OCI-LY3 (cell line): Measurements from ENCODE around the gene DRC1.

Experiments used
- H2AFZ ChIP-seq: fragments of 200-600, 300-600 bp; shearing (Covaris generic); 2 replicates; pipeline ENCODE4 v1.6.0; 2014; ENCODE audit warnings: antibody characterized with exemption, low read depth, low read length
- H3K27ac ChIP-seq: fragments of 200-600, 300-600 bp; sonication (generic); 2 replicates; pipeline ENCODE4 v1.5.1; 2014; ENCODE audit warnings: mild to moderate bottlenecking, low read length, moderate library complexity, mixed read lengths
- H3K27me3 ChIP-seq: fragments of 200-600, 300-600 bp; sonication (generic); 2 replicates; pipeline ENCODE4 v1.6.1; 2014; ENCODE audit warnings: low read depth, low read length, mixed read lengths
- H3K36me3 ChIP-seq: fragments of 200-600, 300-600 bp; sonication (generic); replicated peaks from 2 replicates; pipeline ENCODE3; 2014; ENCODE audit warnings: low read depth, low read length, mixed read lengths
- H3K4me1 ChIP-seq: fragments of 300-600, 200-600 bp; sonication (generic); 2 replicates; pipeline ENCODE4 v1.6.1; 2014; ENCODE audit warnings: low read length, mixed read lengths
- H3K4me2 ChIP-seq: fragments of 200-600, 300-600 bp; sonication (generic); 2 replicates; pipeline ENCODE4 v1.6.1; 2014; ENCODE audit warnings: low read length, mixed read lengths
- H3K4me3 ChIP-seq: fragments of 300-600, 200-600 bp; sonication (generic); 2 replicates; pipeline ENCODE4 v1.5.1; 2014; ENCODE audit warnings: antibody characterized with exemption, mild to moderate bottlenecking, low read length, moderate library complexity
- H3K79me2 ChIP-seq: fragments of 300-600, 200-600 bp; shearing (Covaris generic); 2 replicates; pipeline ENCODE4 v1.6.1; 2014; ENCODE audit warnings: mild to moderate bottlenecking, low read length, mixed read lengths
- H3K9ac ChIP-seq: fragments of 300-600, 200-600 bp; shearing (Covaris generic); 2 replicates; pipeline ENCODE4 v1.6.0; 2014; ENCODE audit warnings: mild to moderate bottlenecking, low read length, moderate library complexity
- H3K9me3 ChIP-seq: fragments of 200-600, 300-600 bp; shearing (Covaris generic); 2 replicates; pipeline ENCODE4 v1.6.1; 2014; ENCODE audit warnings: low read length, mixed read lengths; ENCODE audit not compliant: insufficient read depth
- H4K20me1 ChIP-seq: fragments of 200-600, 300-600 bp; sonication (generic); 2 replicates; pipeline ENCODE4 v1.6.1; 2016; ENCODE audit warnings: low read length, mixed read lengths; ENCODE audit not compliant: insufficient read depth
- EZH2phosphoT487 ChIP-seq: fragments of 200-600 bp; shearing (Covaris generic); IDR thresholded peaks from 2 replicates; pipeline ENCODE4 v1.6.1; 2018; ENCODE audit warnings: antibody characterized with exemption, mixed run types, low read depth
- TF ChIP-seq, protein P1 (sequence below): fragments of 200-600, 300-600 bp; sonication (generic); IDR thresholded peaks from 2 replicates; pipeline ENCODE4 v1.5.1; 2014; ENCODE audit warnings: antibody characterized with exemption, low read length, low read depth

DRC1 gene

DNA sequence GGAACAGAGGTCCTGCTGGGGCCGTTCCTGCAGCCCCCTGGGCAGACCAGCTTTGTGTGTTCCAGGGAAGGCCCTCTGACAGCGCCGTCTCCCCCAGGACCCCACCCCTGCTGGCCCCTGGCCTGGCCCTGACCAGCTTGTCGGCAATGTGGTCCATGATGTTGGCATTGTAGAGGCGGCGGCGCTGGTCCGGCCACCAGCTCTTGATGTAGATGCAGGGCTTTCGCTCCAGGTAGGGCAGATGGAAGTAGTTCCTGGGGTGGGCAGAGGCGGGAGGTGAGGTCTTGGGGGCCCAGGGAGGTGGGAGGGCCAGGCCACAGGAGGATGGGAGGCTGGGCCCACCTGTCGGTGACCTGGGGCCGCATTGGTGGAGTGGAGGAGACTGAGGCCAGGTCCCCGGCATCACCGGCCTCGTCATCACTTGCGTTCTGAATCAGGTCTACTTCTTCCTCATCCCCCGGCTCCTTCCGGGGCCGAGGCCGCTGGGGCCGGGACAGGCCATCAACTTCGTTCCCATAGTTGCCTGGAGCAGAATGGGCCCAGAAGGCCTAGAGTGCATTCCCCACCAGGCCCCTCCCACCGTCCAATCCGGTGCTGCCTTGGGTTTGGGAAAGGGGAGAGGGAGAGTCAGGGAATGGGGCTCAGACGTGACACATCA is 77.5 kb downstream of the DRC1 start:
- H3K36me3 ChIP-seq, result no peaks in the 10 kb centered on the region
- no peak overlapping the region for H3K4me2 ChIP-seq
- H3K79me2 ChIP-seq, result no peaks in the 10 kb centered on the region
- no peak overlapping the region for H3K27ac ChIP-seq
- H3K9ac ChIP-seq, result no peak overlapping the region
- H2AFZ ChIP-seq, result no peak overlapping the region
- no peak overlapping the region for H3K4me3 ChIP-seq
- H3K9me3 ChIP-seq, result no peaks in the 10 kb centered on the region
- H3K27me3 ChIP-seq, result no peaks in the 10 kb centered on the region
- no peak for TF ChIP-seq EZH2phosphoT487
- TF ChIP-seq, protein P1, sequence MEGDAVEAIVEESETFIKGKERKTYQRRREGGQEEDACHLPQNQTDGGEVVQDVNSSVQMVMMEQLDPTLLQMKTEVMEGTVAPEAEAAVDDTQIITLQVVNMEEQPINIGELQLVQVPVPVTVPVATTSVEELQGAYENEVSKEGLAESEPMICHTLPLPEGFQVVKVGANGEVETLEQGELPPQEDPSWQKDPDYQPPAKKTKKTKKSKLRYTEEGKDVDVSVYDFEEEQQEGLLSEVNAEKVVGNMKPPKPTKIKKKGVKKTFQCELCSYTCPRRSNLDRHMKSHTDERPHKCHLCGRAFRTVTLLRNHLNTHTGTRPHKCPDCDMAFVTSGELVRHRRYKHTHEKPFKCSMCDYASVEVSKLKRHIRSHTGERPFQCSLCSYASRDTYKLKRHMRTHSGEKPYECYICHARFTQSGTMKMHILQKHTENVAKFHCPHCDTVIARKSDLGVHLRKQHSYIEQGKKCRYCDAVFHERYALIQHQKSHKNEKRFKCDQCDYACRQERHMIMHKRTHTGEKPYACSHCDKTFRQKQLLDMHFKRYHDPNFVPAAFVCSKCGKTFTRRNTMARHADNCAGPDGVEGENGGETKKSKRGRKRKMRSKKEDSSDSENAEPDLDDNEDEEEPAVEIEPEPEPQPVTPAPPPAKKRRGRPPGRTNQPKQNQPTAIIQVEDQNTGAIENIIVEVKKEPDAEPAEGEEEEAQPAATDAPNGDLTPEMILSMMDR, result no peak
- H3K4me1 ChIP-seq, result no peaks in the 10 kb centered on the region
- H4K20me1 ChIP-seq, result no peaks in the 10 kb centered on the region

DNA sequence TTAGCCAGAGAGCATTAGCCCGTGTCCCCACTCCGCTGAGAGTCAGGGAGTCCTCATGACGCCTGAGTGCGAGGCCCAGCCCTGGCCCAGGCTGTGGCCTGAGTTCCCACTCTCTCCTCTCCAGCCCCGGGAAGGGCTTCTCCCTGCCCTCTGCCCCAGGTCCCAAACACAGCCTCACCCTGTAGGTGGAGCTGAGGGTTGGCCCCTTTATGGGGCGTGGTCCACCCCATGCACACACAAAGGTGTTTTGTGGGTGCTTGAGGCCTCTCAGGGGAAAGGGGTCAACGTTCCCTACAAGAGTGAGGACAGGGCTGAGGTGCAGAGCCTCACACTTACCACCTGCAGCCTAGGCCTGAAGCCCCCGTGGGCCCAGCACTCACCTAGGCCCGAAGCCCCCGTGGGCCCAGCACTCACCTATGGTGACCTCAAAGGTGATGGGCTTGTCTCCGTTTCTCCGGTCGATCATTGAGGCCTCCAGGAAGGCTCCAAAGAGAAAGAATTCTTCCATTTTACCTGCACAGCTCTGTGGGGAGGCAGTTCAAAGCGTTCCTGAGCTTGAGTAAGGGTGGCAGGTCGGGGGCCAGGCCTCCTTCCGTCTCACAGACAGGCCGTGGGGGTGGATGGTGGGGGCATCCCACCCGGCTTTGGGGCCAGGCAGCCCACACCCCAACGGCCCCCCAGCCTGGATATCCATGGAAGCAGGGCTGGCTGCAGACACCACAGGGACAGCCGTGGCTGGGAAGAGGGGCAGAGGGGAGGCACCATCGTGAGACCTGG is 78.3 kb downstream of the DRC1 start:
- Histone ChIP-seq H3K4me3 (no peak overlapping the region), H3K79me2 (no peaks in the 10 kb centered on the region), H3K27me3 (no peaks in the 10 kb centered on the region), H3K27ac (no peak overlapping the region), H2AFZ (no peak overlapping the region), H3K4me2 (no peak overlapping the region), H3K9ac (no peak overlapping the region), H4K20me1 (no peaks in the 10 kb centered on the region), H3K36me3 (no peaks in the 10 kb centered on the region), H3K9me3 (no peaks in the 10 kb centered on the region), H3K4me1 (no peaks in the 10 kb centered on the region)
- TF ChIP-seq, protein P1, result no peak
- TF ChIP-seq EZH2phosphoT487, result no peak

DNA sequence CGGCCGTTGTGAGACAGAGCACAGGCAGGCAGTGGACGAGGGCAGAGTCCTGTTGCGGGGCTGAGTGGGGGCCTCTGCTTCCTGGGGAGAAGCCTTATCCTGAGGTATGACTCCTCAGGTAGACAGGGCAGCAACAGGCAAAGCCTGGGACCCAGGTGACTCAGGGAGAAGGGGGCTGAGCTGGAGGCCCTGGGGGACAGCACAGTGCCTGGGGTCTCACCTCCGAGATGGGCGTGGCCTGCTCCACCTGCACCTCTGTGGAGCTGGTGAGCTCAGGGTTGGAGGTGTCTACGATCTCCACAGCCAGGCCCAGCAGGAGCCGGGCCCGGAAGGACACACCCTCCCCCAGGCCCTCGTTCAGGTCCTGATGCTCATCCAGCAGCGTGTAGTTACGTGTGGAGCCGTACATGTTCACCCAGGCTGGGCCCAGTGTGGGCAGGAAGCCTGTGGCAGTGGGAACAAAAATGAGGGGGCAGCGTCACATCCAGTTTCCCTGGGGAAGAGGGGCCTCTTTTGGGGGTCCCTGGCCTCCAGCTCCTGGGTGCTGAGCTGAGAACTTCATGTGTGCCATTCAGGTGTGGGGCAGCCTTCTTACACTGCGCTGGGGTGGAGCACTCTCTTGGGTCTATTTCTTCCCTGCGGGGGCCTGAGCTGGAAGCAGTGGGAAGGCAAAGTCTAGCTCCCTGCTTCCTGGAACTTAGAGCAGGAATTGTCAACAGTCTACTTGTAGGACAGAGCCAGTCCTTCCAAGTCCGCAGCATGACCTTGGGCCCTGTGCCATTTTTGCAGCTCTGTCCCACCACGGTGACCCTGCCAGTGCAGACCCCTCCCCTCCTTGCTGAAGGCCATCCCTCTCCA is 79.1 kb downstream of the DRC1 start:
- TF ChIP-seq, protein P1, result no peak
- TF ChIP-seq EZH2phosphoT487, result no peak
- Histone ChIP-seq H4K20me1 (no peaks in the 10 kb centered on the region), H3K27ac (no peak overlapping the region), H3K27me3 (no peaks in the 10 kb centered on the region; the same call in 1 of the 2 replicates), H2AFZ (no peak overlapping the region), H3K4me3 (no peak overlapping the region), H3K79me2 (no peaks in the 10 kb centered on the region), H3K9ac (no peak overlapping the region), H3K4me1 (no peaks in the 10 kb centered on the region), H3K36me3 (no peaks in the 10 kb centered on the region), H3K4me2 (no peak overlapping the region), H3K9me3 (no peaks in the 10 kb centered on the region)

DNA sequence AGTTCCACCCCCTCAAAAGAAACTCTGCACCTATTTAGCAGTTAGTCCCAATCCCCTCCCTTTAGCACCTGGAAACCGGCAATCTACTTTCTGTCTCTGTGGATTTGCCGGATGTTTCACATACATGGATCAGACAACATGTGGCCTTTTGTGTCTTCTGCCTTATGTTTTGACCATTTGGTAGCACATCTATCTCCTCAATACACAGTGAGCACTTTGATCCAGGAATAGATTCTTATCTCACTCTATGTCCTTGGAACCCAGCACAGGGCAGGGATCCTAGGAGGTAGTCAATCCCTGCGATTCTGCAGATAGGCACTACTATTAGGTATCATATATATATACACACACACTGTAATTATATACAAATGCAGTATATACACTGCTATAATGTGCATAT is 80.0 kb downstream of the DRC1 start:
- no peaks in the 10 kb centered on the region for H4K20me1 ChIP-seq
- H3K4me1 ChIP-seq, result no peaks in the 10 kb centered on the region
- H3K9ac ChIP-seq, result no peak overlapping the region
- H2AFZ ChIP-seq, result no peak overlapping the region
- TF ChIP-seq, protein P1, result no peak
- TF ChIP-seq EZH2phosphoT487, result no peak
- H3K4me3 ChIP-seq, result no peak overlapping the region
- H3K27me3 ChIP-seq, result no peaks in the 10 kb centered on the region; the same call in 1 of the 2 replicates
- H3K36me3 ChIP-seq, result no peaks in the 10 kb centered on the region
- H3K79me2 ChIP-seq, result no peaks in the 10 kb centered on the region
- no peaks in the 10 kb centered on the region for H3K9me3 ChIP-seq
- H3K27ac ChIP-seq, result no peak overlapping the region
- H3K4me2 ChIP-seq, result no peak overlapping the region
